Coronary artery (tissue), 2 donors: ENCODE results near the gene IKBKE.

Experiments
- DNase-seq: peaks from one replicate; pipeline ENCODE4 v3.0.0-alpha.2; 2017; ENCODE audit warnings: low spot score
- H3K27ac ChIP-seq, 2 donors: fragments of 200-600 bp; sonication (generic); one replicate each; pipeline ENCODE4 v1.5.1; 2016 to 2019
- H3K4me3 ChIP-seq: fragments of 200-600 bp; sonication (generic); 2 replicates; pipeline ENCODE4 v1.5.1; 2016; ENCODE audit warnings: mild to moderate bottlenecking, moderate library complexity
- TF ChIP-seq, protein P1 (sequence below): fragments of 200-600 bp; sonication (generic); IDR thresholded peaks from one replicate; pipeline ENCODE4 v1.5.1; 2019; ENCODE audit warnings: antibody characterized with exemption

IKBKE gene

DNA sequence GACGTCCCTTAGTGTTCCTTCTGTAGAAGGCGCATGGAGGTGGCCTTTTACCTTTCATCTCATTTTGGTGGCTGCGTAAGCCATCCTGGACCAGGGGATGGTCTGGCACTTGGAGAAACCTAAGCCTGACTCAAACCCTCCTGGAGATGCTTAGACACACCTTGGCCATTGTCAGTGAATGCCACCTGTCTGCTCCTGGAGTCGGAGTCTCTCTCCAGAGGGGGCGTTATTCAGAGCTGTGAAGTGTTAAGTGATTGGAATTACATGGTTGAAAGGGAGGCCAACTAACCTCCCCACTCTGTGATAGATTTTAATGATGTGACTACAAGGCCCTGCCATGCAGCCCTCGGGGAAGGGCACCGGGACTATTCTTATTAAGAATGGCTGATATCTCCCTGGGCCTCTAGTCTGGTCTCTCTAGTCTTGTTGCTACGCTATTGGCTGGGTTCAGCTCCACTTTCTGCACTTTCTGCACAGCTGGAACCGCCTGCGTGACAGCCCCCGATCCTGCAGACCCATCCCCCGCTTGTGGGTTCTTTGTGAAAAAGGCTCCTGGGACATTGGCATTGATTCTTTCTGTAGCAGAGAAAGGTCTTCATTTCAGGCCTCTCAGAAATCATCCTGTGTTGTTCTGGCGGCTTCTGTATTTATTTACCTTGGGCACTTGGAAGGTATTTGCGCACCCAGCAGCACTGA lies 41.2 kb downstream of the IKBKE start:
- Histone ChIP-seq H3K27ac (no peak overlapping the region), H3K4me3 (no peak overlapping the region)
- DNase-seq: no peak

DNA sequence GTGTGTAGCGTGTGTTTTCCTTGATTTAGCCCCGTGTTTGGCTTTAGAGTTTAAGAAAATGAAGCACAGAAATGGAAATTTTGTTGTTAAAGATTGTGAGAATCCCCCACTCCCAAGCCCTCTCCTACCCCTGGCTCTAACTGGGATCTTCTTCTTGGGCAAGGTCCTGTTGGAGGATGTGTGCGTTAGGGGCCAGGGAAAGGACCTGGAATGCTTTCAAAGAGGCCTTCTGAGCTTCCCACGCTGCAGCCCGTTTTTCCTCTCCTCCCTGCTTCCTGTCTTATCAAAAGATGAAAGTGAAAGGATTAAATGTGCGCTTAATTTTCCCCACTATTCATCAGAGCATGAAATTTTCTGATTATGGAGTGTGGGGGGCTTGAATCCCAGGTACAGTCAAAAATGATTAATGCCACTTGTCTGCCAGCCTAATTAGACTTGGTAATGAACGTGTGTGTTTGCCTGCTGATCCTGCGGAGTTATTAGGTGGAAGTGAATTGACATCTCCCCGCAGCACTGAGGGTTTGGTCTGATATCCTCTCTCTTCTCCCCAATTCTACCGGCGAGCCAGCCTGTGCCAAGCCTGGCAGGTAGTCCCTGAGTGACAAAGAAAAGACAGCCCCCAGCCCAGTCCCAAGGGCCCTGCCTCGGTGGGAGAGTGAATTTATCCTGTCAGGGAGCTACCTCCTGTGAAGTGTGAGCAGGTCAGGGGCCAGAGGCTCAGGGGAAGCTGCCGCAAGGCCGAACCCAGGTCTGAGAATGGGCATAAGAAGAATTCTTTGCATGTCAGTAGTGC lies 42.0 kb downstream of the IKBKE start:
- TF ChIP-seq, protein P1, sequence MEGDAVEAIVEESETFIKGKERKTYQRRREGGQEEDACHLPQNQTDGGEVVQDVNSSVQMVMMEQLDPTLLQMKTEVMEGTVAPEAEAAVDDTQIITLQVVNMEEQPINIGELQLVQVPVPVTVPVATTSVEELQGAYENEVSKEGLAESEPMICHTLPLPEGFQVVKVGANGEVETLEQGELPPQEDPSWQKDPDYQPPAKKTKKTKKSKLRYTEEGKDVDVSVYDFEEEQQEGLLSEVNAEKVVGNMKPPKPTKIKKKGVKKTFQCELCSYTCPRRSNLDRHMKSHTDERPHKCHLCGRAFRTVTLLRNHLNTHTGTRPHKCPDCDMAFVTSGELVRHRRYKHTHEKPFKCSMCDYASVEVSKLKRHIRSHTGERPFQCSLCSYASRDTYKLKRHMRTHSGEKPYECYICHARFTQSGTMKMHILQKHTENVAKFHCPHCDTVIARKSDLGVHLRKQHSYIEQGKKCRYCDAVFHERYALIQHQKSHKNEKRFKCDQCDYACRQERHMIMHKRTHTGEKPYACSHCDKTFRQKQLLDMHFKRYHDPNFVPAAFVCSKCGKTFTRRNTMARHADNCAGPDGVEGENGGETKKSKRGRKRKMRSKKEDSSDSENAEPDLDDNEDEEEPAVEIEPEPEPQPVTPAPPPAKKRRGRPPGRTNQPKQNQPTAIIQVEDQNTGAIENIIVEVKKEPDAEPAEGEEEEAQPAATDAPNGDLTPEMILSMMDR: no peak
- no peak for DNase-seq
- no peak overlapping the region for H3K4me3 ChIP-seq
- H3K27ac ChIP-seq: peak overlapping the region in 1 of 2 donors; percentile 74

More for the DNA sequence above, 41.2 kb downstream of the IKBKE start:
- TF ChIP-seq, protein P1: no peak

DNA sequence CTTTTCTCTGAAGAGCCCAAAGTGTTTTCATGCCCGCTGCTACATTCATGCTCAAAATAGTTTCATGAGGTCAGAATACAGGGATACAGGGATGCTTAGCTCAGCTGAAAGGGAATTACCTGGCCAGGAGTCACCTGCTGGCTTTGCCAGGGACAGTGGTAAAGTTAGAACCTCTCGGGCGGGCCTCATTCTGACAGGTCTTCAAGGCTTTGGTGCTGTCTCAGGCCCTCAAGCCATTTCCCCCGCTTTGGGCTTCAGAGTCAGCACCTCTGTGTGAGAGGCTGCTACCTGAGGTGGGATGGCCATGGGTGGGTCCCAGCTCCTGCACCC lies 42.5 kb downstream of the IKBKE start:
- TF ChIP-seq, protein P1: no peak
- peak overlapping the region in 1 of 2 donors; percentile 74 for H3K27ac ChIP-seq
- DNase-seq: no peak
- no peak overlapping the region for H3K4me3 ChIP-seq

DNA sequence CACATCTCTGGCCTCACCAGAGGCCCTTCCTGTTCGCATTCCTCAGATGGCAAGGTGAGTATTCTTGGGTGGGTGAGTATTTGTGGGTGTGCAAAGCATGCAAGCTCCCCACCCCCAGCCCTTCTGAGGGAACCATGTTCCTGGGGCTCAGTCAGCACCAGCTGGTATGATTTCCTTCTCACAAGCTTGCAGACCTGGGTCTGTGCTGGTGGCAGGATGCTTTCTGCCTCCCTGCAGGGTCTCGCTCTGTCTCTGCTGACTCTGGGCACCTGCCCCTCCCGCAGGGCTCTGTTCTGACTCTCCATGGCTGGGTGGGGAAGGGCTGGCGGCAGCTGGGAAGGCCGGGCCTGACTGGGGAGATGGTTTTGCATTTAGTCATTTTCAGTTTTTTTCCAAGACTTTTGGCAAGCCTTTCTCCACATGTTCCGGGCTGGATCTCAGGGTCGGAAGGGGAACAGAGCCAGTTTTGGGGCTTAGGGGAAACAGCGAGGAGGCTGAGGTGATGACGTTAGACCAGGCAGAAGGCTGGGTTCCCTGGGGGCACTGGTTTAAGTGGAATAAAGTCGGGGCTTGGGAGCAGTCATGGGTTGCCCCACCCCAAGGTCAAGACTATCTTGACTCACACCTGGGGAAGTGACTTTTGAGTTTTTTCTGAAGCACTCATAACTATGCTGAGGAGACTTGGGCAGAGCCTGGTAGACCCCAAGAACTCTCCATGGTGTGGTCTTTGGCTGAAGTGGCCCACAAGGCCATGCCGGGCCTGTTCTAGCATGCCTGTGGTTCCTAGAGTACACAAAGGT lies 43.2 kb downstream of the IKBKE start:
- peak; percentile 92 for DNase-seq
- TF ChIP-seq, protein P1: no peak
- Histone ChIP-seq H3K4me3 (no peak overlapping the region), H3K27ac (peak overlapping the region; percentile 53 to 74)

DNA sequence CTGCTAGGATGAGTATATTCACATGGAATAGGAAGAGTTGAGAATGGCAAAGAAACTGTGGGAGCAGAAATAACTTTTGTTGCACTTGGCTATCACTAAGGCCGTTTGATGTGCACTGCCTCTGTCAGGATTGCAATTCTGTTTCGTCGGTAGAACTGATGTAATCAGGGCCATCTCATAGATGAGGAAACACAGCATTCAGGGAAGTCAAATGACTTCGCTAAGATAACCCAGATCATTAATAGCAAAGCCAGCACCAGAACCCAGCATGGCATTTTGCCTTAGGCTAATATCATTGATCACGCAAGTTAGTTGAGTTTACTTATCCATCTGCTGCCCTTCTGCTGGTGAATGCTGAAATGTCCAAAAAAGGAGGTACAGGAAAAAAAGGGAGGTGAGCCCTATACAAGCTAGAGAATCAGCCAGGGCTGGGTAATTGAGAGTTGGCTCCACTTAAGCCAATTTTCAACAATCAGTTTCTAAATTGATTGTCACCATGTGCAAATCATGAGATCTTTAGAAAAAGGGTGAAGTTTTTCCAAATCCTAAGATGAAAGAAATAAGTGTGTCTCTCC lies 44.6 kb downstream of the IKBKE start:
- no peak overlapping the region for H3K27ac ChIP-seq
- H3K4me3 ChIP-seq: no peak overlapping the region
- TF ChIP-seq, protein P1: no peak
- DNase-seq: no peak

DNA sequence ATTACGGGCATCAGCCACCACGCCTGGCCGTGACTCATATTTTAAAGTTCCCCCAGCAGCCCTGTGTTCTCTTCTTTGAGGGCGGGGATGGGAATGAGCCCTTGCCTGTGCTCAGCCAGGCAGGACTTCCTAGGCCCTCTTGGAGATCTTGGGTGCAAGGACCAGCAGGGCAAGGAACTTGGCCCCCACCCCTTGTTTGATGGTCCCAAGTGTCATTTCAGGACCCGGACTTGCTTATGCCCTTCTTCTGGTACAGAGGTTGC lies 46.4 kb downstream of the IKBKE start:
- no peak for DNase-seq
- TF ChIP-seq, protein P1: no peak
- no peak overlapping the region for H3K27ac ChIP-seq
- no peak overlapping the region for H3K4me3 ChIP-seq
